Suprapubic skin (tissue), 4 donors: Measurements from ENCODE around the gene ADAMTS3. TPM values are rescaled to one million over a fixed set of nuclear protein-coding genes. Genes with fewer than 3 reads are reported as not detected.

Source experiments
- DNase-seq, 2 donors: peaks; one replicate each; pipeline ENCODE4 v3.0.0-alpha.2; 2019; ENCODE audit warnings: low spot score in 2 of 2
- H3K27ac ChIP-seq: fragments of 200-600 bp; sonication (generic); one replicate; pipeline ENCODE4 v1.5.1; 2019
- H3K27me3 ChIP-seq: fragments of 200-600 bp; sonication (generic); one replicate; pipeline ENCODE4 v1.5.1; 2019
- H3K36me3 ChIP-seq: fragments of 200-600 bp; sonication (generic); one replicate; pipeline ENCODE4 v1.5.1; 2019
- H3K4me1 ChIP-seq: fragments of 200-600 bp; sonication (generic); one replicate; pipeline ENCODE4 v1.5.1; 2019
- H3K4me3 ChIP-seq: fragments of 200-600 bp; sonication (generic); one replicate; pipeline ENCODE4 v1.5.1; 2019; ENCODE audit warnings: mild to moderate bottlenecking
- H3K9me3 ChIP-seq: fragments of 200-600 bp; sonication (generic); one replicate; pipeline ENCODE4 v1.5.1; 2019
- EP300 ChIP-seq: sonication (generic); formaldehyde crosslinking; IDR thresholded peaks from one replicate; pipeline ENCODE4 v1.6.1; 2017; ENCODE audit warnings: antibody characterized with exemption
- POLR2A ChIP-seq, 2 donors: fragments of 450-650 bp; IDR thresholded peaks; one replicate each; pipeline ENCODE4 v1.6.1; 2017; ENCODE audit warnings: antibody characterized with exemption in 2 of 2, mild to moderate bottlenecking in 2 of 2, moderate library complexity in 2 of 2
- POLR2AphosphoS5 ChIP-seq, 3 donors: sonication (generic); formaldehyde crosslinking; IDR thresholded peaks; one replicate each; pipeline ENCODE4 v1.6.1; 2017; ENCODE audit warnings: antibody characterized with exemption in 3 of 3
- WGBS: methylation state at CpG from one replicate; pipeline ENCODE4 v1.1.5; 2018; 5-methylcytosine and 5-hydroxymethylcytosine counted together
- total RNA-seq, 4 donors: library from RNA; depleted of rRNA; stranded (reverse); fragments of >200 nt; gene quantifications; one replicate each; pipeline ENCODE4 v1.1.0, GENCODE V29; 2016
- TF ChIP-seq, protein P1 (sequence below), 2 donors: fragments of 200-600 bp in 1 of 2; fragments of 450-650 bp in 1 of 2; sonication (generic) in 1 of 2; IDR thresholded peaks; one replicate each; pipeline ENCODE4 v1.5.1; 2016 to 2019; ENCODE audit warnings: antibody characterized with exemption in 2 of 2, mild to moderate bottlenecking in 1 of 2, moderate library complexity in 1 of 2

Gene ADAMTS3
- total RNA-seq, 4 donors from 2014 or later = 0.21 to 0.80 (median 0.70) TPM

DNA sequence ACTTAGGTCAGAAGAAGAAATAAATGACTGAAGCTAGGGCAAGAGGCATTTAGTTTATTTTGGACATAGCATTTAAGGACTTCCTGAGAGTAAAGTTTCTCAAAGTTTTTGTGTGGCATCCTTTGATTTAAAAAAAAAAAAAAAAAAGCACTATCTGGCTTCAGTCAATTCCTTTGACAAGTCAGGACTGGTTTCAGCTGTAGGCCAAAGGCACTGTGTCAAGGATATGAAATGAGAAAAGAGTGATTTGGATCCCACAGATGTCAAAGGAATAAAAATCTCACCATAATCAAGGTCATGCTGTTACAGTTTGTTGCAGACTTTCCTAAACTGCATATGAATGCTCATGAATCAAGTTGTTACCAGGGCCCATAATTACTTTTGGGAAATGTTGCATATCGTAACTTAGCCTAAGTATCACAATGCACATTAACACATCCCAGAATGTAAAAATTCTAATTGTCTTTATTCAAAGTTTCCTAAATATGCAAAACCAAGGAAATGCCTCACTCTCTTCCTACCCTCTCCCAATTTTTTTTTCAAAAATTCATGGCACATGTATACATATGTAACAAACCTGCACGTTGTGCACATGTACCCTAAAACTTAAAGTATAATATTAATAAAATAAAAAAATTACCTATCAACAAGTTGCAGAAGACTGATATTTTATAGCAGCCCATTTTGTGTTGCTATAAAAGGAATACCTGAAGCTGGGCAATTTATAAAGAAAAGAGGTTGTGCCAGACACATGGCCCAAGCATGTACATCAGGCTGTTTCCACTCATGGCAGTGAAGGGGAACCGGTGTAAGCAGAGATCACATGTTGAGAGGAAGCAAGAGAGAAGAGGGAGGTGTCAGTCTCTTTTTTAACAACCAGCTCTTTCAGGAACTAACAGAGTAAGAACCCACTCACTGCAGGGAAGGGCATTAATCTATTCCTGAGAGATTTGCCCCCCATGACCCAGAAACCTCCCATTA is 33.7 kb upstream of the ADAMTS3 start:
- Histone ChIP-seq H3K4me3 (no peak overlapping the region), H3K27me3 (no peaks in the 10 kb centered on the region), H3K27ac (no peak overlapping the region), H3K9me3 (peaks cover 6% of the 10 kb centered on the region), H3K36me3 (no peaks in the 10 kb centered on the region), H3K4me1 (no peaks in the 10 kb centered on the region)
- TF ChIP-seq POLR2AphosphoS5 (IDR thresholded peaks at IDR 0.05) (no peak), POLR2A (IDR thresholded peaks at IDR 0.05) (no peak), EP300 (no peak)
- TF ChIP-seq, protein P1, sequence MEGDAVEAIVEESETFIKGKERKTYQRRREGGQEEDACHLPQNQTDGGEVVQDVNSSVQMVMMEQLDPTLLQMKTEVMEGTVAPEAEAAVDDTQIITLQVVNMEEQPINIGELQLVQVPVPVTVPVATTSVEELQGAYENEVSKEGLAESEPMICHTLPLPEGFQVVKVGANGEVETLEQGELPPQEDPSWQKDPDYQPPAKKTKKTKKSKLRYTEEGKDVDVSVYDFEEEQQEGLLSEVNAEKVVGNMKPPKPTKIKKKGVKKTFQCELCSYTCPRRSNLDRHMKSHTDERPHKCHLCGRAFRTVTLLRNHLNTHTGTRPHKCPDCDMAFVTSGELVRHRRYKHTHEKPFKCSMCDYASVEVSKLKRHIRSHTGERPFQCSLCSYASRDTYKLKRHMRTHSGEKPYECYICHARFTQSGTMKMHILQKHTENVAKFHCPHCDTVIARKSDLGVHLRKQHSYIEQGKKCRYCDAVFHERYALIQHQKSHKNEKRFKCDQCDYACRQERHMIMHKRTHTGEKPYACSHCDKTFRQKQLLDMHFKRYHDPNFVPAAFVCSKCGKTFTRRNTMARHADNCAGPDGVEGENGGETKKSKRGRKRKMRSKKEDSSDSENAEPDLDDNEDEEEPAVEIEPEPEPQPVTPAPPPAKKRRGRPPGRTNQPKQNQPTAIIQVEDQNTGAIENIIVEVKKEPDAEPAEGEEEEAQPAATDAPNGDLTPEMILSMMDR (IDR thresholded peaks at IDR 0.05) = no peak
- DNase-seq = no peak
- WGBS = 61% methylated on average over 3 of the region's 3 CpGs

DNA sequence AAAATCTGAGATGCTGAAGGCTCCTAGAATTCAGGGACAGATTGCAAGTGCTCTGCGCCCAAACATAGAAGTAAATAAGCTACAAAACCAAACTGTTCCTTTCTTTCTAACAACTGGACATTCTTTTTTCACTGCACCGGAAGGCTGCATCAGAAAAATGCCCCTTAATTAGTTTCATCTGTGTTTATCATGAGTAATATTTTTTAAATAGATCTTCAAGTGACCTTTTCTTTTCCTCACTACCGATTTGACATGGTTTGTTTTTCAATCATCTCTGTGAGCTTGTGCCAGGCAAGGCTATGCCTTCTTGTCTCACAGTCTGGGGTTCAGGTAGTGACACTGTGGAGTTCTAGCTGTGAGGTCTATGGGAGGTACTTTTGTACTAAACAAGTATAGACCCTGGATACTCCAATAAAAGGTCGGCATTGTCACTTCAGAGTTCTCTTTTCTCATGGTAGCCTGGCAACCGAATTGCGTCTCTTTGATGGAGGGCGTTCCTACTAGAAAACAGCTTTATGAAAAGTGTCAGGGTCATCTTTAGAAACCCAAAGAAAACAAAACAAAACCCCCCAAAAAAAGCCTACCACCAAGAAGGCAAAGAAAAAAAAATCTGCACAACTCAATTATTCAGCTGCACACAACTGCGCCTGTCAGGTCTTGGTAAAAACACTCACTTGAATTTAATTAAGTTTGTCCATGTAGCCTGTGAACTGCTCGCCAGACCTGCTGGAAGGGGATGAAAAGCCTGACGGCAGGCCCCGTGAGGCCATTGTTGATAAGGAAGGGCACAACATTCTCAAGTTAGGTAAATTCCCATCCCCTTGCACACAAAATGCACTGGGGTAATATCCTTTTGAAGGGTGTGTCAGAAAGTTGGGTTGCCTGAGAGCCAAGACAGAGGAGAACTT is 22.8 kb upstream of the ADAMTS3 start:
- H3K4me1 ChIP-seq = no peaks in the 10 kb centered on the region
- no peaks in the 10 kb centered on the region for H3K36me3 ChIP-seq
- no peak overlapping the region for H3K27ac ChIP-seq
- no peak overlapping the region for H3K4me3 ChIP-seq
- WGBS = 71% methylated on average over 11 of the region's 11 CpGs
- H3K27me3 ChIP-seq = no peaks in the 10 kb centered on the region
- no peaks in the 10 kb centered on the region for H3K9me3 ChIP-seq
- TF ChIP-seq POLR2AphosphoS5 (IDR thresholded peaks at IDR 0.05) (no peak), POLR2A (IDR thresholded peaks at IDR 0.05) (no peak), EP300 (no peak)
- TF ChIP-seq, protein P1 (IDR thresholded peaks at IDR 0.05) = no peak
- no peak for DNase-seq

DNA sequence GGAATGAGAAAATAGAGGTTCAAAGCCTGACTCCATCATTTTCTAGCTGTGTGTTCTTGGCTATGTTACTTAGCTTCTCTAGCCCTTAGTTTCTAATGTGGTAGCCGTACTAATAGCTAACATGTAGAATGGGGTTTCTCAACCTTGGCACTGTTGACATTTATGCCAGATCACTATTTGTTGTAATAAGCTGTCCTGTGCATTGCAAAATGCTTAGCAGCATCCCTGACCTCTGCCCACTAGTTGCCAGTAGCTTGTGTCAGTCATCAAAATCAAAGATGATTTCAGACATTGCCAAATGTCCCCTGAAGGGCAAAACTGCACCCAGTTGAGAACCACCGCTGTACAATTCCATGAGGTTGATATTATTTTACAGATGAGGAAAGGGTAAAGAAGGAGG is 18.3 kb upstream of the ADAMTS3 start:
- no peak overlapping the region for H3K27ac ChIP-seq
- DNase-seq = no peak
- TF ChIP-seq, protein P1 (IDR thresholded peaks at IDR 0.05) = no peak
- no peak for TF ChIP-seq POLR2A (IDR thresholded peaks at IDR 0.05)
- TF ChIP-seq POLR2AphosphoS5 (IDR thresholded peaks at IDR 0.05) = no peak
- TF ChIP-seq EP300 = no peak

DNA sequence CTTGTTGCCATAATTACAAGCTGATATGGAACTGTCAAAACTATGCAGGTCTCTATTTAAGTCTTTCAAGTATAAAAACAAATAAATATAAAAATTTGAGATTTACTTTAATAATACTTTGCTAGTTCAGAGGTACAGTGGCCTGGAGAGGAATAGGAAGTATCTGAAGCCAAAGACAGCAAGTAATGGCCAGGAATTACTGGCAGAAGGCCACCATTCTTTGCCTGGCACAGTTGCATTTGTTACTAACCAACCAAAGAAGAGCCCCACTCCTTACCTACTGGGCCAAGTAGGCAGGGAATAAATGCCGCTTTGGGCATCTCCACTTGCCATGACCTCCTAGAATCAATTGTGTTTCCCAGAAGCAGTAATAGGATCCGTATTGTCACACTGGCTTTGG is 13.8 kb upstream of the ADAMTS3 start:
- no peak overlapping the region for H3K27ac ChIP-seq
- no peak overlapping the region for H3K4me3 ChIP-seq
- H3K27me3 ChIP-seq = no peaks in the 10 kb centered on the region
- no peaks in the 10 kb centered on the region for H3K4me1 ChIP-seq
- 3% methylated on average over 2 of the region's 2 CpGs for WGBS
- DNase-seq = no peak
- H3K9me3 ChIP-seq = no peaks in the 10 kb centered on the region
- no peaks in the 10 kb centered on the region for H3K36me3 ChIP-seq
- TF ChIP-seq, protein P1 (IDR thresholded peaks at IDR 0.05) = no peak
- no peak for TF ChIP-seq POLR2AphosphoS5 (IDR thresholded peaks at IDR 0.05)
- TF ChIP-seq POLR2A (IDR thresholded peaks at IDR 0.05) = no peak
- no peak for TF ChIP-seq EP300

More for the DNA sequence above, 18.3 kb upstream of the ADAMTS3 start:
- Histone ChIP-seq H3K27me3 (no peaks in the 10 kb centered on the region), H3K36me3 (no peaks in the 10 kb centered on the region), H3K9me3 (no peaks in the 10 kb centered on the region), H3K4me3 (no peak overlapping the region), H3K4me1 (no peaks in the 10 kb centered on the region)
- WGBS = 86% methylated on average over 2 of the region's 2 CpGs
